Smooth muscle cell (in vitro differentiated cells): ENCODE data around the gene ODF4. TPM values are rescaled to one million over a fixed set of nuclear protein-coding genes. Genes with fewer than 3 reads are reported as not detected.
"Not testable (repeated sequence)": the region's sequence is repeated elsewhere in the genome, so short reads cannot be mapped to it uniquely, and the experiment has no call there.

Experiments
- DNase-seq: peaks from one replicate; lab custom pipeline; 2025; ENCODE audit not compliant: unreplicated experiment; lab: John Stamatoyannopoulos, UW
- H2AFZ ChIP-seq: fragments of 200-600 bp; sonication (generic); 2 replicates; pipeline ENCODE4 v1.6.0; 2016; ENCODE audit warnings: antibody characterized with exemption, low read depth, mild to moderate bottlenecking
- H3F3A ChIP-seq: fragments of 200-600 bp; sonication (generic); 2 replicates; pipeline ENCODE4 v1.6.0; 2017; ENCODE audit warnings: antibody characterized with exemption, low read depth
- H3K27ac ChIP-seq: fragments of 200-600 bp; sonication (generic); 2 replicates; pipeline ENCODE4 v1.5.1; 2016; ENCODE audit warnings: low read depth, mild to moderate bottlenecking
- H3K27me3 ChIP-seq: fragments of 200-600 bp; sonication (generic); 2 replicates; pipeline ENCODE4 v1.6.1; 2016; ENCODE audit warnings: low read depth, mild to moderate bottlenecking
- H3K36me3 ChIP-seq: fragments of 200-600 bp; sonication (generic); 2 replicates; pipeline ENCODE4 v1.5.1; 2016; ENCODE audit warnings: low read depth
- H3K4me1 ChIP-seq: fragments of 200-600 bp; sonication (generic); 2 replicates; pipeline ENCODE4 v1.5.1; 2016; ENCODE audit warnings: low read depth
- H3K4me2 ChIP-seq: fragments of 200-600 bp; sonication (generic); 2 replicates; pipeline ENCODE4 v1.6.0; 2016; ENCODE audit warnings: mild to moderate bottlenecking
- H3K4me3 ChIP-seq: fragments of 200-600 bp; sonication (generic); 2 replicates; pipeline ENCODE4 v1.5.1; 2016; ENCODE audit warnings: mild to moderate bottlenecking
- H3K79me2 ChIP-seq: fragments of 200-600 bp; sonication (generic); 2 replicates; pipeline ENCODE4 v1.6.0; 2016; ENCODE audit warnings: low read depth, mild to moderate bottlenecking
- H3K9ac ChIP-seq: fragments of 200-600 bp; sonication (generic); 2 replicates; pipeline ENCODE4 v1.6.0; 2016; ENCODE audit warnings: low read depth
- H3K9me3 ChIP-seq: fragments of 200-600 bp; sonication (generic); replicated peaks from 2 replicates; pipeline ENCODE4 v1.5.1; 2016; ENCODE audit warnings: low read depth
- H4K20me1 ChIP-seq: fragments of 200-600 bp; sonication (generic); 2 replicates; pipeline ENCODE4 v1.6.0; 2016; ENCODE audit warnings: low read depth
- CTCF ChIP-seq: fragments of 200-600 bp; sonication (generic); IDR thresholded peaks from 2 replicates; pipeline ENCODE4 v1.5.1; 2017; ENCODE audit warnings: borderline replicate concordance, mild to moderate bottlenecking, antibody characterized with exemption; ENCODE audit not compliant: insufficient read depth, poor library complexity, severe bottlenecking
- WGBS: methylation state at CpG from one replicate; pipeline ENCODE4 v1.1.7; 2016; ENCODE audit warnings: low lambda C conversion rate; 5-methylcytosine and 5-hydroxymethylcytosine counted together
- polyA plus RNA-seq: library from polyadenylated mRNA; unstranded; fragments of >200 nt; fragmentation: Nextera tagmentation; extraction: Ambion mirVana; gene quantifications from 2 replicates; pipeline ENCODE4 v1.2.1, GENCODE V29; 2016
- total RNA-seq: library from RNA; depleted of rRNA; stranded (reverse); fragments of >200 nt; gene quantifications from 2 replicates; pipeline ENCODE4 v1.2.3, GENCODE V29; 2014

ODF4 gene
- total and polyA plus RNA-seq, 2 experiments from 2014 or later = not detected

- H3K36me3 ChIP-seq = no peaks in the 10 kb centered on the region
- peak overlapping the region; percentile 72 for H3K27ac ChIP-seq
- no peak for TF ChIP-seq CTCF
- H3K4me1 ChIP-seq = peaks cover 22% of the 10 kb centered on the region
- H3K79me2 ChIP-seq = peaks cover 46% of the 10 kb centered on the region
- H3K4me2 ChIP-seq = no peak overlapping the region
- H3F3A ChIP-seq = peaks cover 51% of the 10 kb centered on the region
- H3K4me3 ChIP-seq = no peak overlapping the region
- no peaks in the 10 kb centered on the region for H3K27me3 ChIP-seq
- no peak for DNase-seq
- 96% methylated on average over 4 of the region's 4 CpGs for WGBS
- H3K9me3 ChIP-seq = no peaks in the 10 kb centered on the region
- H3K9ac ChIP-seq = no peak overlapping the region
- peaks cover 43% of the 10 kb centered on the region for H4K20me1 ChIP-seq
- H2AFZ ChIP-seq = no peak overlapping the region
Observed at GRCh38 chr17:8377422-8377821, 37.8 kb downstream of the ODF4 start.

- not testable (repeated sequence) for H3K9me3 ChIP-seq, H3K27me3 ChIP-seq, H3K4me2 ChIP-seq, H3K9ac ChIP-seq, H3K4me3 ChIP-seq, DNase-seq, H3K36me3 ChIP-seq, H2AFZ ChIP-seq
- H3F3A ChIP-seq = peaks cover 51% of the 10 kb centered on the region
- peaks cover 22% of the 10 kb centered on the region for H3K4me1 ChIP-seq
- H3K27ac ChIP-seq = peak overlapping the region; percentile 72
- peaks cover 46% of the 10 kb centered on the region for H4K20me1 ChIP-seq
- WGBS = 93% methylated on average over 8 of the region's 8 CpGs
- H3K79me2 ChIP-seq = peaks cover 52% of the 10 kb centered on the region
Observed at GRCh38 chr17:8378117-8378516, 38.5 kb downstream of the ODF4 start.

- H3K9ac ChIP-seq = peak overlapping the region; percentile 8
- H3K79me2 ChIP-seq = peaks cover 52% of the 10 kb centered on the region
- peaks cover 46% of the 10 kb centered on the region for H4K20me1 ChIP-seq
- peak overlapping the region; percentile 73 for H3K27ac ChIP-seq
- peak overlapping the region; percentile 98 for H3K4me2 ChIP-seq
- no peaks in the 10 kb centered on the region for H3K9me3 ChIP-seq
- TF ChIP-seq CTCF = no peak
- no peak for DNase-seq
- no peaks in the 10 kb centered on the region for H3K27me3 ChIP-seq
- WGBS = 84% methylated on average over 3 of the region's 3 CpGs
- no peak overlapping the region for H3K4me3 ChIP-seq
- no peak overlapping the region for H2AFZ ChIP-seq
- H3K36me3 ChIP-seq = no peaks in the 10 kb centered on the region
- peaks cover 26% of the 10 kb centered on the region for H3K4me1 ChIP-seq
- peaks cover 58% of the 10 kb centered on the region for H3F3A ChIP-seq
Observed at GRCh38 chr17:8380049-8380448, 40.4 kb downstream of the ODF4 start.

- Histone ChIP-seq H3K9me3 (no peaks in the 10 kb centered on the region), H3K36me3 (no peaks in the 10 kb centered on the region), H3K27me3 (no peaks in the 10 kb centered on the region), H3K4me1 (peaks cover 21% of the 10 kb centered on the region), H3K27ac (peak overlapping the region; percentile 73), H3K4me2 (peak overlapping the region; percentile 98), H2AFZ (peak overlapping the region; percentile 56), H3K4me3 (peak overlapping the region; percentile 66), H4K20me1 (peaks cover 46% of the 10 kb centered on the region), H3F3A (peaks cover 51% of the 10 kb centered on the region), H3K79me2 (peaks cover 45% of the 10 kb centered on the region), H3K9ac (peak overlapping the region; percentile 90)
- DNase-seq = no peak
- 13% methylated on average over 27 of the region's 27 CpGs for WGBS
- TF ChIP-seq CTCF = no peak
Observed at GRCh38 chr17:8382052-8382879, 42.6 kb downstream of the ODF4 start.
